Measurements from ENCODE around the gene ACAP1.

- TF ChIP-seq CTCF (conservative IDR thresholded peaks at IDR 0.05 in 1 of 2, IDR thresholded peaks at IDR 0.05 in 1 of 2; ENCODE audit: low read depth in 1 of 2, low read length in 2 of 2) (no peak), EZH2 (IDR thresholded peaks at IDR 0.05; ENCODE audit: low read length, missing control alignments) (no peak)
Measured at GRCh38 chr17:7379134-7379533, 42.8 kb downstream of the ACAP1 start.
